DMS153 (cell line): ENCODE results near the gene PRDM13.
"Not testable (repeated sequence)": the region's sequence is repeated elsewhere in the genome, so short reads cannot be mapped to it uniquely, and the experiment has no call there.

Experiments used
- DNase-seq: peaks from one replicate; lab custom pipeline; 2025; lab: John Stamatoyannopoulos, UW

The PRDM13 gene

DNA sequence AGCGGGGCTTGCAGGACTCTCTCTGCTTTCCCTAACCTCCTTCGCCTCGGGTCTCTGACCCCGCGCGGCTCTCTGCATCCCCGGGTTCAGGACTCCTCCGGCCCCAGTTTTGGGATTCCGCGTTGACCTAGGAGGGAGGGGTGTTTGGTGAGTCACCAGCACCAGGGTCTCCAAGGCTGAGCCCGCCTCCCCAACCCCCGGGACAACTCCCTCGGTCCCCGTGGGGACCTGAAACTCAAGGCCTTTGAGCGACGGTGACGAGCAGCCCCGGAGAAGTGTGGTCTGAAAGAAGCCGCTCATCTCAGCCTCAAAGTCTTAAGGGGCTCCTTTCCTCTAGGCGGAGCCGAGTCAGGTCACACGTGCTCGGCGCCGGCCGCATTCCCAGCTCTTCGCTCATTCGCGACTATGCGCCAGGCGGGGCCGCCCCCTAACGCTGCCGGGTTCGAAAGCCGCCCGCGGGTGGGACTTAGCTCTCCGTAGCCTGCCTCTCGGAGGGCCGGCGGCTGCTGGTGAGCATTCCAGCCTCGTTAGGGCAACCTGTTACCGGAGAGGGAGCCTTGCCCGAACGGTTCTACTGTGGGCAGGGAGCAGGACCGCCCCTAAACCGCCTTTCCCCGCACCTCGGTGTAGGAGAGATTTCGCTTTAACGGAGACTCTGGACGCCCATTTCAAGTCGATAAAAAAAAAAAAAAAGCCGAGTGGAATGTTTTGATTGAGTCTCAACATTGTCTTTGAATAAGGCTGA lies 3.0 kb upstream of the PRDM13 start:
- DNase-seq, result peak; percentile 4

DNA sequence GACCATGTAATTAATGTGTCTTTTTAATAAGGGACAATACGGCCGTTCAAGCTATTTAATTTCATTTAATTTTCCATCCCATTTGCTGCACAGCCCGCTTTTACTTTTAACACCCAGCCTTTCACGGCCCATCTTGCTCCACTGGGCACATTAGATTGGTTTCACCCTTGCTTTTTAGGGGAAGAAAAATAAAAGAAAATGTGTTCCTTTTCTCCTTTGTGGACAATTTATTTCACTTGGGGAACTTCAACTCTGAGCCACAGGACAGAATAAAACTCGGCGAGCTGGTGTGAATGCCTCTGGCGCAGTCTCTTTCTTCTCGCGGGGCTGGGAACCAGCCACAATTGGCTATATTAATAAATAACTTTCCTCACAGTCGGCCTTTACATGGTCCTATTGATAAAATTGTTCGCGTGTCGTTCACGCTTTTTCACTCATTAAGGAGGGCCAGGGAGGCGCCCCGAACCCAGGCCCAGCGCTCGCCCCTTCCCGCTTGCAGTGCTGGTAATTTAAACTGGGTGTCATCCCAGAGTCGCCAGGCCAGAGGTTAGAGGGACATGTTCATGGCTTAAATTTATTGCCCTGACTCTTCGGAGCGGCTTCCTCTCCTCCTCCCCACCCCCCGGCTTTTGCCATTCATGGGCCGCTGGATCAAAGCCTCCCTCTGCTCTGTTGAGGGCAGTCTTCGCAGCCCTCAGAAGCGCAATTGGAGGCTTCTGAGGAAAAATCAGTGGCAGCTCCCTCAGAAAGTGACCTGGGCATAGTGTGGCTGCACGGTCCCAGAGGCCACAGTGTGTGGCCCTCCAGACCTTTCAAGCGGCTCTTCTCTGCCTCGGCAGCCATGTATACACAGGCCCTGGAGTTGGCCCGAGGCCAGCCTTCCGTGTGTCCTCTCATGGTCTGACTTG lies 2.2 kb upstream of the PRDM13 start:
- no peak for DNase-seq

DNA sequence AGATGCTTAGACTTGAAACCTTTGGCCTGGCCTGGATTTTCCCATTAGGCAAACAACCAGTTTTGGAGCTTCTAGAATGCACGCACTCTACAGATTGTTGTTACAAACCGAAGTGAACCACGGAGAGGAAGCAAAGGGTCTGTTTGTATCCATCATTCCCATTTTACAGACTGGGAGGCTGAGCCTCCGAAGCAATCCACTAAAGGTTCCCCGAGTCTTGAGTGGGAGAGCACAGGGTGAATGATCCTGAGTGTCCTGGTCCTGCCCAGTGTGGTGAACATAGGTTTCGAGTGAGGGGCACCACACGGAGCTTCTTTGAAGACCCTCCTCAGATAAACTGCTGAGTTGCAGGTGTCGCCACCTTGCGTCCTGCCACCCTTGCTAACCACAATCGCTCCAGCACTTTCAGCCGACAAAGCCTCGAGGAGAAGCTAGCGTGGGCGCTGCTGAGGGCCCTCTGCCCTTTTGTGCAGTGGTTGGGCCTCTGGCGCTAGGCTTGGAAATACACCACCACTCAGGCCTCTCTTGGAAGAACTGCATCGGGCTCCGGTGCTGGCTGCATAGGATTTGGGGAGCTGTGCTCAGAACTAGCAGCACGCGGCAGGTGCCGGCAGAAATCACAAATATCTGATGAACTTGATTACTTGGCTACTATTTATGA lies 1.4 kb upstream of the PRDM13 start:
- DNase-seq, result no peak

DNA sequence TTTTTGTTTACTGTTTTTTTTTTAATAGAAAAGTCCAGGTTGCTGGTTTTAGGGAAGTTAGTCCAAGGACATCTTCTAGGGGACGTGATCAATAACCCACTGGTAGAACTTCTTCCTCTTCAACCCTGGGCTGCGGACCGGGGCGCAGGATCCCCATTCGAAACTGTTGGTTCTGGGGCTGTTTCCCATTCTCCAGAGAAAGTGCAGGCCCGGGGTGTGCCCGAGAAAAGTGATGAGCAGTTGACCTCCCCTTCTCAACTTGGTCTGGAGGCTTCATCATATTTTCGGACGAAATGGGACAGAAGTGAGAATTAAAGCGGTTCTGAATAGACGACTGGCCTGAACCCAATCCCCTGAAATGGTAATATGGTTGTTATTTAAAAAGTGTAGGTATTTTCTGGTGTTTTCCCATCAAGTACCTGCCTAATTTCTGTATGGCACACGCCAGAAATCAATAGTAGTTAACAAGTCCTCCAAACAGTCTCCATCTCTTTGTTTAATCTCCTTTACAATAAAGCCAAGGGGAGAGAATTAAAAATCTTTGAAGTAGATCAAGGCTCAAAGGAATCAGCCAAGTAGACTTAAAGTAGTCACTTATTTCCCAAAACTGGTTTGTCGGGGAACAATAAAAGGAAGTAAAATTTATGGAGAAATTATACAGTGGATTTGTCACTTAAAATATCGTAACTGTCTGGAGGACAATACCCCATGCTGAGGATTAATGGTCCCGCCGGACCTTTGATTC lies 550 bp upstream of the PRDM13 start:
- no peak for DNase-seq

DNA sequence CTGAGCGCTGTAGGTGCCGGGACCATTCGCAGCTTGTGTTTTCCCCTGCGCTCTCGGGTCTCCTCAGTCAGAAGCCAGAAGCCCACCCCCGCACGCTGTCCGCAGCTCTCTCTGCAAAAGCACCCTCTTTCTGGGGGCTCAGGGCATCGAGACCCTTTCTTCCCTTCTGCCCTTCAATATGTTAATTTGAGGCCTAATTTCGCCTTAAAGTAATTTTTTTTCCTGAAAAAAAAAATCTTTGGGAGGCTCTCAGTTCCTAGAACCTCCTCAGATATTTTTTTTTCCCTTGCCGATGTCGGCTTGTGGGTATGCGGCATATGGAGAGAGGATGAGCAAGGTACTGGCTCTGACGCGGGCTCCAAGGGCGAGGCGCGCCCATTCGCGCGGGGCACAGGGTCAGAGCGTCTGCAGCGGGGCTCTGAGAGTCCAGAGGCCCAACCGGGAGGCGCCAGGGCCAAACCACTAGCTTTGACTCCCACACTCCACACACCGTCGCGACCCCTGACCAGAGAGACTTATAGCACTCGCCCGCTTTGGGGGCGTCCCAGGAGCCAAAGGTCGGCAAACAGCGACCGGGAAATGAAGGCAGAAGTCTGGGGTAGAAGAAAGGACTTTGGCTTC lies 893 bp downstream of the PRDM13 start:
- DNase-seq, result no peak

DNA sequence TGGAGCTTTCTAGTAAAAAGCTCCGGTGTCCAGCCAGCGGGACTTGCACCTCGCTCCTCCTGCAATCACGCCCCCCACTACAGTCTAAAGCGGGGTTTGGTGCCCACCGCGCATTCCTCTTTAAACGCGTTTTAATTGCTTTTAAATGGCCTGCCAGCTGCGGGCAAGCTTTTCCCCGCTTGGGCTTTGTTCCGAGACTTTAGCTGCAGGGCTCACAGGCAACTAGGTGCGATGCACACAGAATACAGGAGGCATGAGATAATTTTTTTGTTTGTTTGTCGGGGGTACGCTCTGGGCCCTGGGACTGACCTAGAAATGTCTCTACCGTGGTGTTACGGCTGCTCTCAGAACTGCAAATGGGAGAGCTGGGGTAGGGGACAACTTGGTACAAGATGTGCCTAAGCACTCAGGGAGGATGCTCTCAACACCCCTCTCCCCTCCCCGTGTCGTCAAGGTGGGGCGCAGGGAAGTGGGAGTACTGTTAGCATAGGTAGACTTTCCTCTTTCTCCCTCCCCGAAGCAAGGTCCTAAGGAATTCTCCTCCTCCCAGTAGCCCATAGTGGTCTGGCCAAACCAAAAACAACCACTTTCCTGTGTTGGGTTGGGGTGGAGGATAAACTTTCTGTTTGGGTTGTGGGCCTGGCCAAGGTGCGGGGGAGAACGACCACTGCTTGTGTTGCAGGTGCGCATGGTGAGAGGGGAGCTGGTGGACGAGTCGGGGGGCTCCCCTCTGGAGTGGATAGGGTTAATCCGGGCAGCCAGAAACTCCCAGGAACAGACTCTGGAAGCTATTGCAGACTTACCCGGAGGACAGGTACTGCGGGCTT lies 1.6 kb downstream of the PRDM13 start:
- DNase-seq, result no peak

DNA sequence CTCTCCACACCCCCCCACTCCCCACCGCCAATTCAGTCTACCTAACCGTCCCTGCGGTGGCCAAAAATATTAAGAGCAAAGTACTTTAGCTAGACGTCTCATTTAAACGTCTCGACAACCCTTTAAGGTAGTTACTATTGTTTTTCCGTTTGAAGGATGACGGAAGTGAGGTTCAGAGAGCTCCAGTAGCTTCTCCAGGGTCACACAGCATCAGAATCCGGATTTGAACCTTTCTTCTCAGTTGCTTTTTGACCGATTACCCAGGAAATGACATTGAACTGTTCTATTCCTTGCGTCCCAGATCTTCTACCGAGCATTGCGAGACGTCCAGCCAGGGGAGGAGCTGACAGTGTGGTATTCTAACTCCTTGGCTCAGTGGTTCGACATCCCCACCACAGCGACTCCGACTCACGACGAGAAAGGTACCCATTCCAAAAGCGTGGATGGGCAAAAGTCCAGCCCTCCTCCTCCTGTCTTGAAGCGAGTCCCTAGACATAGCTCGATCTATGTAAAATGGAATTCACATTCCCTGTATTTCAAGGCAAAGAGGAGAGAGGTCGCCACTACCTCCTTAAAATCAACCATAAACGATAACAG lies 2.4 kb downstream of the PRDM13 start:
- no peak for DNase-seq

DNA sequence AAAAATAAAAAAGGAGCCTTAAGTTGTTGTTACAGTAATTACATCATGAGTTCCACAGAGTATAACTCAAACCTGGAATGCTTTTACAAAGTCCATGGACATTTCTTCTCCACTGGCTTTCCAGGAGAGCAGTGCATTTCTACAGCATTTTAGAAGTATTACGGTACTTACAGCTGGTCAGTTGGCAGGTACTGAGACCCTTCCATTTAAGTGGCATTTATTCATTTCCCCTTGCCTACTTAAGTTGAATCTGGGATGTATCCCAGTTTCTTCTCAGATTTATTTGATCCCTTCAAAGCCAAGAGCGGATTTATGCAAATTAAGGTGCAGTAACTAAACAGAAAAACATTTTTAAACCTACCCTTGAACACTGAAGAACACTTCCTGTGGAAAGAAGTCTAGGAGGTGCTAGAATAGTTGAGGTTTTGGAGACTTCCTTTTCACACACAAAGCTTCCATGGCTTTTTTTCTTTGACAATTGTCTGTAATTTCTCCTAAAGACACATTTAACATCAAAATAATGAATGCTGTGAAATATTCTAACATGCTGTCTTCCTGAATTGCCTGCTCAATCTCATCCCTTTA lies 3.4 kb downstream of the PRDM13 start:
- DNase-seq, result no peak

DNA sequence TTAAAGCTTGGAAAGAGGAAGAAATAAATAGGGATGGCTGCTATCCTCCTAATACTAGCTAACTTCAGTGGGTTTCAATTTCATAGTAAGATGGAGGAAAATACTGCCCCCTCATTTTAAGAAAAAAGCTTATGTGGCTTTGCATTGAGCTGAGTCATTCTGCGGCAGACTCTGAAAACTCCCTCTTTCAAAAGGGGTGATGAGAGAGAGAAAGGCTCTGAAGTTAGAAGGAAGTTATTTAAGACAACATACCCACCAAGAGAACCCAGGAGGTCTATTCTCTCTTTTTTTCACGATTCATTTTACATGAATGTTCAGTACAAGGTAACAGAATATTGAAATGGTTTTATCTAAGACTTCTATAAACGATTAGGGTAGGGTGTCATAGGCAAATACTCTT lies 4.5 kb downstream of the PRDM13 start:
- DNase-seq, result no peak

DNA sequence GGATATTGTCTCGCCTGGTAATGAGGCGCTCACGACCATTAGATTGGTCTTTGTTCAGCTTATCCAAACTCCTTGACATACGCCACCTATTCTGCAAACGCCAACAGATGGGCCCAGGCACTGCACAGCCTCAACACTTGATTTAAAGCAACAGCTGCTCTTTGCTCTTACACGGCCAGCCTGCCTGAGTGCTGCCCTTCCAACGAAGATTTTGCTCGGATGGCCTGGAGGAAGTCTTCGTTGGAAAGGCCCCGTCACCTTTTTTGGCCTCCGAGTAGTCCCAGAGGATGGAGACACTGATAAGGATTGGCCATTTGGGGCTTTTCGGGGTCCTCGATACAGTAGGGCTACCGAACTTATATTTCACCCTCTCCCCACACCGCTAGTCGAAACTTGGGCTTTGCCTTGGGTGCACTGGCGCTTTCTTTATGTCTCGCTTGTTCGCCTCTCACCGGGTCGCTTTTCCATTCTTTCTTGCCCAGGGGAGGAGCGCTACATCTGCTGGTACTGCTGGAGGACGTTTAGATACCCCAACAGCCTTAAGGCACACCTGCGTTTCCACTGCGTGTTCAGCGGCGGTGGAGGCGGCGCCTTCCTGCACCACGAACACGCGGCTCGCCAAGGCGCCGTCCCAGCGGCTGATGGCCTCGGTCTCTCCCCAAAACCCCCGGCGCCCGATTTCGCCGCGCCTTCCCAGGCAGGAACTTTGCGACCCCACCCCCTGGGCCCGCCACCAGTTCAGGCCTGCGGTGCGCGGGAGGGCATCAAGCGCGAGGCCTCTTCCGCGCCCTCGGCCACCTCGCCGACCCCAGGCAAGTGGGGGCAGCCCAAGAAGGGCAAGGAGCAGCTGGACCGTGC lies 6.1 kb downstream of the PRDM13 start:
- peak; percentile 15 for DNase-seq

DNA sequence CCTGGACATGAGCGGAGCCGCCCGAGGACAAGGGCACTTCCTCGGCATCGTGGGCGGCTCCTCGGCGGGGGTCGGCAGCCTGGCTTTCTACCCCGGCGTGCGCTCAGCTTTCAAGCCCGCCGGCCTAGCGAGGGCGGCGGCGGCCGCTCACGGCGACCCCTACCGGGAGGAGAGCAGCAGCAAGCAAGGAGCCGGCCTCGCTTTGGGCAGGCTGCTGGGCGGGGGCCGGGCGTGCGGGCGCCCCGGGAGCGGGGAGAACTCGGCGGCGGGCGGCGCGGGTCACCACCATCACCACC lies 6.7 kb downstream of the PRDM13 start:
- DNase-seq, result peak; percentile 40

DNA sequence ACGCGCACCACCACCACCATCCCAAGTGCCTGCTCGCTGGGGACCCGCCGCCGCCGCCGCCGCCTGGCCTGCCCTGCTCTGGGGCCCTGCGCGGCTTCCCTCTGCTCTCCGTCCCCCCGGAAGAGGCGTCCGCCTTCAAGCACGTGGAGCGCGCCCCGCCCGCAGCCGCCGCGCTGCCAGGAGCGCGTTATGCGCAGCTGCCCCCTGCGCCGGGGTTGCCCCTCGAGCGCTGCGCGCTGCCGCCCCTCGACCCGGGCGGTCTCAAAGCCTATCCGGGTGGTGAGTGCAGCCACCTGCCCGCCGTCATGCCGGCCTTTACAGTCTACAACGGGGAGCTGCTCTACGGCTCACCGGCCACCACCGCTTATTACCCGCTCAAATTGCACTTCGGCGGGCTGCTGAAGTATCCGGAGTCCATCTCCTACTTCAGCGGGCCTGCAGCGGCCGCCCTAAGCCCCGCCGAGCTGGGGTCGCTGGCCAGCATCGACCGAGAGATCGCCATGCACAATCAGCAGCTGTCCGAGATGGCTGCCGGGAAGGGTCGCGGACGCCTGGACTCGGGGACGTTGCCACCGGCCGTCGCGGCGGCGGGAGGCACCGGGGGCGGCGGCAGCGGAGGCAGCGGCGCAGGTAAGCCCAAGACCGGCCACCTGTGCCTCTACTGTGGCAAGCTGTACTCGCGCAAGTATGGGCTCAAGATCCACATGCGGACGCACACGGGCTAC lies 7.2 kb downstream of the PRDM13 start:
- DNase-seq, result peak; percentile 40

DNA sequence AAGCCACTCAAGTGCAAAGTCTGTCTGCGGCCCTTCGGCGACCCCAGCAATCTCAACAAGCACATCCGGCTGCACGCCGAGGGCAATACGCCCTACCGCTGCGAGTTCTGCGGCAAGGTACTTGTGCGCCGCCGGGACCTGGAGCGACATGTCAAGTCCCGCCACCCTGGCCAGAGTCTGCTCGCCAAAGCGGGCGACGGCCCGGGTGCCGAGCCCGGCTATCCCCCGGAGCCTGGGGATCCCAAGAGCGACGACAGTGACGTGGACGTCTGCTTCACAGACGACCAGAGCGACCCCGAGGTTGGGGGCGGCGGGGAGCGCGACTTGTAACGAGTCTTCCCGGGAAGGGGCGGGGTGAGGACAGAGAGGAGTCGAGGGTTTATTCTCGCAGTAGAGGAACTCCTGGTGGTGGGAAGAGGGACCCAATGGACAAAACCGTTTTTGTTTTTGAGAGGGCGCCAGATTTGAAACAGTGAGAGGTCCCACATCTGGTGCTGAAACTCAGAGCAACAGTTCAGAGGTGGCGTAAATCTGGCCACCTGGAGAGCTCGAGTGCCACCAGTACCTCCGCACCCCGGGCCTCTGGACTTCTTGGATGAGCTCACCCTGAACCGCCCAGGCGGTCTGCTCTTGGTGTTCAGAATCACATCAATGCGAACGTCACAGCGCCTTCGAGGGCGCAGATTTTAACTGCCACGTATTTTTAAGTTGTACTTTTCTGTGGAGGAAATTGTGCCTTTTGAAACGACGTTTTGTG lies 8.0 kb downstream of the PRDM13 start:
- peak; percentile 5 for DNase-seq

DNA sequence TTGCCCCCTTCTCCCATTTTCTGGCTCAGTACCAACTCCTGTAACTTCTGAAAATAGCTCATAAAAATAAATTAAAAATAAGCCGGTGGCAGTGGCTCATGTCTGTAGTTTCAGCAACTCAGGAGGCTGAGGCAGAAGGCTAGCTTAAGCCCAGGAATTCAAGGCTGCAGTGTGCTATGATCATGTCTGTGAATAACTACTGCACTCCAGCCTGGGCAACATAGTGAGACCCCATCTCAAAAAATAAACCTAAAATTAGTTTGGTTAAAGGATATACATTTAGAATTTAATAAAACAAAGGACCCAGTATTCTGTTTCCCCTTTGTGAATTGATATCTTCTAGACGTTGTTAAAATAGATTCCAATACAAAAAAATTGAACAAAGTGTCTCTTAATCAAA lies 10.5 kb downstream of the PRDM13 start:
- DNase-seq, result no peak

DNA sequence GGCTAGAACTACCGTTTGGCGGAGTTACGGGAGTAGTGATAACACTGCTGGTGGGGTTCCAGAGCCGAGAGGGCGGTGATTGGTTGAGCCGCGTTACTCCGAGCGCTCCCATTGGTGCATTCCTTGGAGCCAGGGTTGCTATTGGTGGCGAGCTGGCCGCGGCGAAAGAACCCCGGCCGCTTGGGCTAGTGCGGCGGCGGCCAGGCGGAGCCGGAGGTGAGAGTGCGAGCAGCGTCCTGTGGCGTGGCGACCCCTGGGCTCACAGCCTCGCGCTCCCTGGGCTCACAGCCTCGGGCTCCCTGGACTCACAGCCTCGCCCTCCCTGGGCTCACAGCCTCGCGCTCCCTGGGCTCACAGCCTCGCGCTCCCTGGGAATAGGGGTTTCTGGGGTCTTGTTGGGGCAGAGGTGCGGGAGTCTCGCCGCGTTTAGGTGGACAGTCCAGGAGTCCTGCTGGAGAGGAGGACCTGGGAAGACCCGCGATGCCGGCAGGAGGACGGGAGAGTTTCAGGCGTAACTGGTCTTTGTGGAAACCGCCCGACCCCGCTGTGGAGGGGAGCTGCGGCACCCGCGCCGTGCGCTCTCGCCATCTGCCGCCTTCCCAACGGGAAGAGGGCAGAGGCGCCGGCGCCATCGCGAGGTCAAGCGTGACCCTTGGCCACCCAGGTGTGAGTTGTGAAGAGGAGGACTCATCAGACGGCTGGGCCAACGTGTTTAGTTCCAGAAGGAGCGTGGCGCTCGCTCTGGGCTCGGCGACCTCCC lies 12.2 kb downstream of the PRDM13 start:
- DNase-seq, result no peak

DNA sequence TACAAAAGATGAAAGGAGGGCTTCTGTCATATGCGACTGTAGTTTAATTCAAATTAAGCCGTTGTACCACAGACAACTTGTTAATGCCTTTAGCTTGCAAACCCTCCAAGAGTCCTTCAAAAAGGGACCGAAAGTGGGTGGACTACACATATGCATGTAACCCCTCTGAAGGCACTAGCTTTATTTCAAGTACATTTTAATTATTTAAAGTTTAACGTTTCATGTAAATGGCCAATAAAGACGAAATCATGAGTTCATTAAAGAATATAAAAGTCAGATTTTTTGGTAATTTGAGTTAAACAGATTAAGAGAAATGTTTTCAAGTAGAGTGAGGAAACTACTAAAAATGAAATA lies 12.8 kb downstream of the PRDM13 start:
- DNase-seq, result no peak

DNA sequence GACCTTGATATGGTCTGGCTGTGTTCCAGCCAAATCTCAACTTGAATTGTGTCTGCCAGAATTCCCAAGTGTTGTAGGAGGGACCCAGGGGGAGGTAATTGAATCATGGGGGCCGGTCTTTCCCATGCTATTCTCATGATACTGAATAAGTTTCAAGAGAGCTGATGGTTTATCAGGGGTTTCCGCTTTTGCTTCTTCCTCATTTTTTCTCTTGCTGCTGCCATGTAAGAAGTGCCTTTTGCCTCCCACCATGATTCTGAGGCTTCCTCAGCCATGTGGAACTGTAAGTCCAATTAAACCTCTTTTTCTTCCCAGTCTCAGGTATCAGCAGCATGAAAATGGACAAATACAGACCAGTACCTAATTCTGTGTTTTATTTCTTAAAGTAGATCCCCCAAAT lies 15.4 kb downstream of the PRDM13 start:
- not testable (repeated sequence) for DNase-seq
